ENCODE results near the gene KCNG1. TPM values are rescaled to one million over a fixed set of nuclear protein-coding genes. Genes with fewer than 3 reads are reported as not detected.

KCNG1 gene
- total RNA-seq, 4 donors from 2014 or later, result 2.2 to 10.4 (median 6.1) TPM

GRCh38 chr20:51001430-51002265, 21.3 kb downstream of the KCNG1 start:
- intact Hi-C loops (cut with DNase I), result no loop called here
- DNase-seq, result no peak
- 73 to 79% methylated on average over 19 of the region's 20 CpGs for WGBS, 2 donors
- H3K9me3 ChIP-seq, result no peaks in the 10 kb centered on the region
- no peak overlapping the region for H3K27ac ChIP-seq
- H3K4me1 ChIP-seq, result no peaks in the 10 kb centered on the region
- H3K27me3 ChIP-seq, result peaks cover 0 to 35% (median 0%) of the 10 kb centered on the region in 4 donors
- TF ChIP-seq POLR2A (IDR thresholded peaks at IDR 0.05), result no peak
- TF ChIP-seq, protein P1, sequence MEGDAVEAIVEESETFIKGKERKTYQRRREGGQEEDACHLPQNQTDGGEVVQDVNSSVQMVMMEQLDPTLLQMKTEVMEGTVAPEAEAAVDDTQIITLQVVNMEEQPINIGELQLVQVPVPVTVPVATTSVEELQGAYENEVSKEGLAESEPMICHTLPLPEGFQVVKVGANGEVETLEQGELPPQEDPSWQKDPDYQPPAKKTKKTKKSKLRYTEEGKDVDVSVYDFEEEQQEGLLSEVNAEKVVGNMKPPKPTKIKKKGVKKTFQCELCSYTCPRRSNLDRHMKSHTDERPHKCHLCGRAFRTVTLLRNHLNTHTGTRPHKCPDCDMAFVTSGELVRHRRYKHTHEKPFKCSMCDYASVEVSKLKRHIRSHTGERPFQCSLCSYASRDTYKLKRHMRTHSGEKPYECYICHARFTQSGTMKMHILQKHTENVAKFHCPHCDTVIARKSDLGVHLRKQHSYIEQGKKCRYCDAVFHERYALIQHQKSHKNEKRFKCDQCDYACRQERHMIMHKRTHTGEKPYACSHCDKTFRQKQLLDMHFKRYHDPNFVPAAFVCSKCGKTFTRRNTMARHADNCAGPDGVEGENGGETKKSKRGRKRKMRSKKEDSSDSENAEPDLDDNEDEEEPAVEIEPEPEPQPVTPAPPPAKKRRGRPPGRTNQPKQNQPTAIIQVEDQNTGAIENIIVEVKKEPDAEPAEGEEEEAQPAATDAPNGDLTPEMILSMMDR (IDR thresholded peaks at IDR 0.05), result no peak
- no peak overlapping the region for H3K4me3 ChIP-seq
- H3K36me3 ChIP-seq, result no peaks in the 10 kb centered on the region

DNA sequence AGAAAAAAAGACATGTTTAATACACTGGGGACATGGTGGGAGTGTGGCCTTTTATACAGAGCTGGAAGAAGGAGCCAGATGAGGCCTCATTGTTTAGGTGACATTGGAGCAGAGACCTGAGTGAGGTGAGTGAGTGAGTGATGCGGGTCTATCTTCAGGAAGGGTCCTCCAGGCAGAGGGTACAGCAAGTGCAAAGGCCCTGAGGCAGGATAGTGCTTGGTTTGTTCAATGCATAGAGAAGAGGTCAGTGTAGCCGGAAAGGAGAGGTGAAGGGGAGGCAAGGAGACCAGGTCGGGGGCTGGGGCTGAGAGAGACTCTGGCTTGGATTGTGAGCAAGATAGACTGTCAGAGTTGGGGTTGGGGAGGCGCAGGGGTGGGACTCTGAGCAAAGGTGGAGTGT, 23.6 kb downstream of the KCNG1 start:
- Histone ChIP-seq H3K4me3 (no peak overlapping the region), H3K9me3 (no peaks in the 10 kb centered on the region), H3K27ac (no peak overlapping the region), H3K27me3 (peaks cover 0 to 33% (median 0%) of the 10 kb centered on the region in 4 donors), H3K36me3 (no peaks in the 10 kb centered on the region), H3K4me1 (no peaks in the 10 kb centered on the region)
- 80 to 86% methylated on average over 4 of the region's 4 CpGs for WGBS, 2 donors
- no peak for DNase-seq
- intact Hi-C loops (cut with DNase I), result loop anchor here (5.0 kb wide), 1 partner anchor 308 kb away; no protein-coding TSS in a partner anchor
- no peak for TF ChIP-seq POLR2A (IDR thresholded peaks at IDR 0.05)
- TF ChIP-seq, protein P1 (IDR thresholded peaks at IDR 0.05), result no peak

GRCh38 chr20:50996901-50997865, 25.7 kb downstream of the KCNG1 start:
- no peaks in the 10 kb centered on the region for H3K36me3 ChIP-seq
- TF ChIP-seq POLR2A (IDR thresholded peaks at IDR 0.05), result no peak
- TF ChIP-seq, protein P1 (IDR thresholded peaks at IDR 0.05), result no peak
- WGBS, 2 donors, result 37 to 60% methylated on average over 9 to 10 of the region's 10 CpGs
- H3K4me3 ChIP-seq, result no peak overlapping the region
- peaks cover 4 to 9% (median 6%) of the 10 kb centered on the region in 3 donors for H3K4me1 ChIP-seq
- H3K9me3 ChIP-seq, result no peaks in the 10 kb centered on the region
- no peak for DNase-seq
- H3K27ac ChIP-seq, result no peak overlapping the region
- H3K27me3 ChIP-seq, result peaks cover 0 to 28% (median 0%) of the 10 kb centered on the region in 4 donors
- intact Hi-C loops (cut with DNase I), result loop anchor here (5.0 kb wide), 1 partner anchor 310 kb away; no protein-coding TSS in a partner anchor

DNA sequence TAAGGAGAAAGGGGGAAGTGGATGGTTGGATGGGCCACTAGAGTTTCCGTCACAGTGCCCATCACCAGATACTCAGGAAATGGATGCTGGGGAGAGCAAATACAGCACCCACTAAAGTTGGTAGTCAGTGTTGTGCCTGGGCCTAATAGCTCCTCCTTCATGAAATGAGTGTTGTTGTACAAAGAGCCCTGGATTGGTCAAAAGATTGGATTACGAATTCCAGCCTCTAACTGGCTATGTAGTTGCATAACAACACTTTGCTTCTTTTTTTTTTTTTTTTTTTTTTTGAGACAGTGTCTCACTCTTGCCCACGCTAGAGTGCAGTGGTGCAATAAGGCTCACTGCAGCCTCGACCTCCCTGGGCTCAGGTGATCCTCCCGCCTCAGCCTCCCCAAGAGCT, 27.4 kb downstream of the KCNG1 start:
- TF ChIP-seq POLR2A (IDR thresholded peaks at IDR 0.05), result no peak
- TF ChIP-seq, protein P1 (IDR thresholded peaks at IDR 0.05), result no peak
- Histone ChIP-seq H3K27ac (no peak overlapping the region), H3K27me3 (peaks cover 0 to 27% (median 0%) of the 10 kb centered on the region in 4 donors), H3K4me1 (peaks cover 4 to 15% (median 6%) of the 10 kb centered on the region in 3 donors), H3K4me3 (no peak overlapping the region), H3K9me3 (no peaks in the 10 kb centered on the region), H3K36me3 (no peaks in the 10 kb centered on the region)
- no peak for DNase-seq
- WGBS, 2 donors, result 79 to 82% methylated on average over 4 to 5 of the region's 5 CpGs
- intact Hi-C loops (cut with DNase I), result loop anchor here (5.0 kb wide), 1 partner anchor 312 kb away; no protein-coding TSS in a partner anchor

All from esophagus squamous epithelium (tissue), 5 donors.